NCI-H187 treated with DMSO at 0.1 percent for 48 hours (cell line): Measurements from ENCODE around the gene WDFY2.

Experiments used
- DNase-seq: peaks from one replicate; lab custom pipeline; 2025; lab: John Stamatoyannopoulos, UW

WDFY2 gene

GRCh38 chr13:51797664-51798488 lies 213.6 kb downstream of the WDFY2 start:
- peak; percentile 67 for DNase-seq

- no peak for DNase-seq
These were observed 215.0 kb downstream of the WDFY2 start for GRCh38 chr13:51799261-51799660.

GRCh38 chr13:51800486-51800885 lies 216.2 kb downstream of the WDFY2 start:
- DNase-seq, result no peak

GRCh38 chr13:51801631-51802099 lies 217.4 kb downstream of the WDFY2 start:
- DNase-seq, result no peak

- DNase-seq, result no peak
These were observed 218.6 kb downstream of the WDFY2 start for GRCh38 chr13:51802631-51803418.

- no peak for DNase-seq
These were observed 219.4 kb downstream of the WDFY2 start, which contains the start of gene DHRS12 for GRCh38 chr13:51803422-51804294. TSS of gene DHRS12 (minus strand) at chr13:51804163. CDS start at chr13:51799659, 4,504 bp downstream.

- no peak for DNase-seq
These were observed 220.3 kb downstream of the WDFY2 start for GRCh38 chr13:51804295-51805172.

- DNase-seq, result no peak
These were observed 221.1 kb downstream of the WDFY2 start for GRCh38 chr13:51805313-51805712.

GRCh38 chr13:51805925-51806324 lies 221.7 kb downstream of the WDFY2 start:
- DNase-seq, result no peak

- no peak for DNase-seq
These were observed 222.3 kb downstream of the WDFY2 start for GRCh38 chr13:51806566-51806965.

- no peak for DNase-seq
These were observed 222.8 kb downstream of the WDFY2 start for GRCh38 chr13:51807041-51807440.

GRCh38 chr13:51808811-51809210 lies 224.5 kb downstream of the WDFY2 start:
- DNase-seq, result no peak

- DNase-seq, result no peak
These were observed 226.8 kb downstream of the WDFY2 start for GRCh38 chr13:51811046-51811445.

- no peak for DNase-seq
These were observed 227.7 kb downstream of the WDFY2 start for GRCh38 chr13:51811920-51812451.

- DNase-seq, result no peak
These were observed 229.8 kb downstream of the WDFY2 start for GRCh38 chr13:51814071-51814470.

- DNase-seq, result peak; percentile 58
These were observed 230.8 kb downstream of the WDFY2 start for GRCh38 chr13:51814825-51815650.

- DNase-seq, result no peak
These were observed 231.6 kb downstream of the WDFY2 start for GRCh38 chr13:51815848-51816247.

- no peak for DNase-seq
These were observed 232.5 kb downstream of the WDFY2 start for GRCh38 chr13:51816604-51817249.
